Activated T-cell treated with anti-CD3 and anti-CD28 coated beads, Interleukin-2, amount 50 U/mL, for 72 hours (primary cell): ENCODE measurements around the gene TENM4. TPM values are rescaled to one million over a fixed set of nuclear protein-coding genes. Genes with fewer than 3 reads are reported as not detected.

Experiments
- ATAC-seq, 2 donors: fragments of 150-1000 bp; cut with Tn5 transposase; replicated peaks in 1 of 2; 2 replicates each; pipeline ENCODE4 v1.10.0; 2021; ENCODE audit warnings: moderate library complexity in 2 of 2, mild to moderate bottlenecking in 1 of 2
- DNase-seq, 2 donors: peaks; one replicate each; pipeline ENCODE4 v3.0.0; 2021 to 2022; ENCODE audit warnings: mixed read lengths in 1 of 2
- H3K27ac Mint-ChIP-seq: one replicate; pipeline ENCODE4 v1.8.0; 2022; ENCODE audit warnings: mild to moderate bottlenecking, moderate library complexity, mixed read lengths
- H3K27me3 Mint-ChIP-seq: one replicate; pipeline ENCODE4 v1.8.0; 2022; ENCODE audit warnings: low read depth, mixed read lengths
- H3K36me3 Mint-ChIP-seq, 2 donors: one replicate each; pipeline ENCODE4 v1.8.0; 2022; ENCODE audit warnings: mixed read lengths in 2 of 2, mild to moderate bottlenecking in 1 of 2; ENCODE audit not compliant: insufficient read depth in 2 of 2
- H3K4me1 Mint-ChIP-seq: one replicate; pipeline ENCODE4 v1.8.0; 2022; ENCODE audit warnings: low read depth, mixed read lengths
- H3K4me3 Mint-ChIP-seq, 2 donors: one replicate each; pipeline ENCODE4 v1.8.0; 2022; ENCODE audit warnings: mild to moderate bottlenecking in 2 of 2, mixed read lengths in 2 of 2, moderate library complexity in 2 of 2
- H3K9me3 Mint-ChIP-seq, 2 donors: one replicate each; pipeline ENCODE4 v1.8.0; 2022; ENCODE audit warnings: mixed read lengths in 2 of 2
- total RNA-seq, 2 donors: library from RNA; stranded (reverse); gene quantifications; one replicate each; pipeline ENCODE4 v1.2.3, GENCODE V29; 2022

Gene TENM4
- total RNA-seq, 2 donors from 2014 or later: 0.21 TPM; not detected in 1

- Mint-ChIP-seq H3K9me3 (no peaks in the 10 kb centered on the region), H3K27ac (no peak overlapping the region), H3K4me3 (no peak overlapping the region), H3K27me3 (no peaks in the 10 kb centered on the region), H3K4me1 (no peaks in the 10 kb centered on the region), H3K36me3 (no peaks in the 10 kb centered on the region)
- no peak for DNase-seq
- ATAC-seq: no peak
These were observed 76.9 kb downstream of the TENM4 start for GRCh38 chr11:79363861-79364378.

DNA sequence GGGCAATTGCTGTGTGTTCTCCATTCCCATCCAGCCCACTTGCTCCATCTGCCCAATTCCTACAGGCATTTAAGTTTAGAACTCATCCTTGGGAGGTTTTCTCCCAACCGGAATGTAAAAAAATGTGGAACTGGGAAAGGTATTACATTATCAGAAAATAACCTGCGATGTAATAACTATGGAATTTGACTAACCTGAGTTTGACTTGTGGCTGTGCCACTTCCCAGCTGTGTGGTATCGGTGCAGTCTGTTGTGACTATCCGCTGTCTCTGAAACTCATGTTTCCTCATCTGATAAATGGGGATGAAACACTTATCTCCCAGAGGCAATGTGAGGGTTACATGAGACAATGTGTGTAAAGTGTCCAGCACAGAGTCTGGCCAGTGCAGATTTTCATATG lies 77.6 kb downstream of the TENM4 start:
- Mint-ChIP-seq H3K4me1 (no peaks in the 10 kb centered on the region), H3K27ac (no peak overlapping the region), H3K36me3 (no peaks in the 10 kb centered on the region), H3K9me3 (peaks cover 0 to 1% of the 10 kb centered on the region in 2 donors), H3K27me3 (no peaks in the 10 kb centered on the region), H3K4me3 (no peak overlapping the region)
- ATAC-seq: no peak
- DNase-seq: no peak

- H3K27me3 Mint-ChIP-seq: no peaks in the 10 kb centered on the region
- H3K27ac Mint-ChIP-seq: no peak overlapping the region
- ATAC-seq: no peak
- peaks cover 0 to 1% of the 10 kb centered on the region in 2 donors for H3K9me3 Mint-ChIP-seq
- no peaks in the 10 kb centered on the region for H3K4me1 Mint-ChIP-seq
- H3K36me3 Mint-ChIP-seq: no peaks in the 10 kb centered on the region
- H3K4me3 Mint-ChIP-seq: no peak overlapping the region
- no peak for DNase-seq
These were observed 78.0 kb downstream of the TENM4 start for GRCh38 chr11:79362821-79363220.

DNA sequence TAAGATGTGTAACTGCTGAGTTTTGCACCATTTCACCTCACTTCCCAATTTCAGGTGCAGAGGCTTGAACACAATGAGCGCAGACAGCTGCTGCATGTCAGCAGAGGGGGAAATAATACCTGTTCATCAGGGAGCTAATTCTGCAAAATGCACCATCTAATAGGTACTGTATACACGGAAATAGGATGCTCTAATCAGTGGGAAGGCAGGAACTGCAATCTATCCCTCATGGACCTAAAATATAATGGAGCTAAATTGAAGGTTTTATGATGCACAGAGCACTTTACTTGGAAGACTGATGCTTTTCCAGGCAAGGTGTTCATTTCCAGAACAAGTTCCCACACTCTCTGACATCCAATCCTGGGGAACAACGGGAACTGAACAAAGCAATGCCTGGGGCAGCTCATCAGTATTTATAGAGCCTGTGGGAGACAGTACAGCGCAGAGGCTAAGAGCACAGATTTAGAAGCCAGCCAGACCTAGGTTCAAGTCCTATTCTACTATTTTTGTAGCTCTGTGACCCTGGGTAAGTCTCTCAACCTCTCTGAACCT lies 78.5 kb downstream of the TENM4 start:
- Mint-ChIP-seq H3K27ac (no peak overlapping the region), H3K9me3 (peaks cover 0 to 1% of the 10 kb centered on the region in 2 donors), H3K4me1 (no peaks in the 10 kb centered on the region), H3K4me3 (no peak overlapping the region), H3K36me3 (no peaks in the 10 kb centered on the region), H3K27me3 (no peaks in the 10 kb centered on the region)
- DNase-seq (no peak), ATAC-seq (no peak)

DNA sequence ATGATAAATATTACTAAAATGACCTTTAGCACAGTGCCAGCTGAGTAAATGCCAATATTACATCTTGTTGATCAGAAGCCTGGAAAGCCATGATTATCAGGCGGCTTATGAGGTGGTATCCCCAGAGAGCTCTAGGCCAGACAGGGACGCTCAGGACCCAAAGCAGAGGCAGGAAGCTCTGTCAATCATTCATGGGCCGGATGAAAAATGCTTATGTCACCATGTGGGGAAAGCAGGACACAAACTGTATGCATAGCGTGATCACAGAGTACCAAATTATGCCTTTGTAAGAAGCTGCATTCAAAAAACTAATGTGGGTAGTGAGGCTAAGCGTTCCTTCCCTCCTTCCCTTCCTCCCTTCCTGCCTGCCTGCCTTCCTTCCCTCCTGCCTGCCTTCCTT lies 82.6 kb downstream of the TENM4 start:
- H3K36me3 Mint-ChIP-seq: no peaks in the 10 kb centered on the region
- no peak for ATAC-seq
- H3K27me3 Mint-ChIP-seq: no peaks in the 10 kb centered on the region
- DNase-seq: no peak
- H3K4me1 Mint-ChIP-seq: no peaks in the 10 kb centered on the region
- H3K27ac Mint-ChIP-seq: no peak overlapping the region
- H3K4me3 Mint-ChIP-seq: no peak overlapping the region
- H3K9me3 Mint-ChIP-seq: peaks cover 1 to 2% of the 10 kb centered on the region in 2 donors

DNA sequence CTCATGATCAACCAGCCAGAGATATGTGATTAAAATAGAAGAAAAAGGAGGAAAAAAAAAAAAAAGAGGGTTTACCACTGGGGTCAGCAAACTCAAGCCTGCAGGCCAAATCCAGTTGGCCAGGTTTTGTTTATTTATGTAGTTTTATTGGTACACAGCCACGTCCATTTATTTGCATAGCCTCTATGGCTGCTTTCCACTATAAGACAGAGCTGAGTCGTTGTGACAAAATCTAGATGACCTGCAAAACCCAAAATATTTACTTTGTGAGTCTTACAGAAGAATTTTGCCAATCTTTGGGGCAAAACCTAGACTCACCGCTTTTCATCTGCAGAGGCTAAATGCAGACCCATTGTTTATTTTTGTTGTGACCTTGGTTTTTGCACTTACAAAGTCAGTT lies 87.1 kb downstream of the TENM4 start:
- DNase-seq (no peak), ATAC-seq (no peak)
- H3K36me3 Mint-ChIP-seq: no peaks in the 10 kb centered on the region
- H3K4me3 Mint-ChIP-seq: no peak overlapping the region
- H3K27me3 Mint-ChIP-seq: no peaks in the 10 kb centered on the region
- no peak overlapping the region for H3K27ac Mint-ChIP-seq
- H3K4me1 Mint-ChIP-seq: no peaks in the 10 kb centered on the region
- H3K9me3 Mint-ChIP-seq: peaks cover 4 to 5% of the 10 kb centered on the region in 2 donors

DNA sequence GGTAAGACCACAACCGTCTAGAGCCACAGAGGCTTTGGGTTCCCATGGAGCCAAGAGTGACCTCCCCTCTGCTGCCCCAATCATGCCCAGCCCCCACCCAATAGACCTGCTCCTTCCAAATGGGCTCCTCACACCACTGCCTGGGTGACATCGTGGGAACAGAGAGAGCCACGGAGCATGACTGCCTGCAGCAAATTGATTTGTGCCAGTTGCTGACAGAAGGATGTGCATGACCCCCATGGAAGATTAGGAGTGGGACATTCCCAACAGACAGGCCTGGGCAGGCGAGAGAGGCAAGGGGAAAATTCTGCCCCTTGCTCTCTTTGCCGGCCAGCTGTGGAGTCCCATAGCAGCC lies 88.5 kb downstream of the TENM4 start:
- Mint-ChIP-seq H3K9me3 (peaks cover 4% of the 10 kb centered on the region in 2 donors), H3K27me3 (no peaks in the 10 kb centered on the region), H3K4me1 (no peaks in the 10 kb centered on the region), H3K36me3 (no peaks in the 10 kb centered on the region), H3K27ac (no peak overlapping the region), H3K4me3 (no peak overlapping the region)
- ATAC-seq (no peak), DNase-seq (no peak)

DNA sequence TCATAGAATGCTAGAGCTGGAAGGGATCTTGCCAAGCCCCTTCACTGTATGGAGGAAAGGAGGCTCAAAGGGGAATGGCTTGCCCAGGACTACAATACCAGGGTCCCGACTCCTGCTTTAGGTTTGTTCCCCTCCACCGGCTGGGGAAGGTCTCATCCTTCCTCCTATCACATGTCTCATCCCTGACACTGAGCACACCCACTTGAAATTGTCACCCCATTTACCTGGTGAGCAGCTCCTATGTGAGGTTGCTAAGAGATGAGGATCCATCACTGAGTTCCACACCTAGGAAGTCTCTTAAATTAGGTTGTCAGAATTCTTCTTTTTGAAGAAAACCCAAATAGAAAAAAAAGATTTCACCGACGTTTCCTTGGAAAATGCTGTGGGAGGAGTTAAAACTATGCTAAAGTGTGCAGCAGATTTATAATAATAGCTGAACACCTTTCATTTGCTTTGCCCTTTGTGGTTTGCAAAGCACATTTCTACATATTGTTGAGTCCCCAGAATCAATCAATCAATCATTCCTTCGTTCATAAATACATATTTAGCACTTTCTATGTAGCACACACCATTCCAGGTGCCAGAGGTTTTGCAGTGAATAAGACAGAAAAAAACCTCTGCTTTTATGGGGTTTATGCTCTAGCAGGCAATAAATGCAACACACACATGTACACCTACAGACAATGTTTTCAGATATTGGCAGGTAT lies 91.7 kb downstream of the TENM4 start:
- DNase-seq (no peak), ATAC-seq (no peak)
- Mint-ChIP-seq H3K4me1 (no peaks in the 10 kb centered on the region), H3K27me3 (no peaks in the 10 kb centered on the region), H3K9me3 (peaks cover 4% of the 10 kb centered on the region in 2 donors), H3K27ac (no peak overlapping the region), H3K36me3 (no peaks in the 10 kb centered on the region), H3K4me3 (no peak overlapping the region)

DNA sequence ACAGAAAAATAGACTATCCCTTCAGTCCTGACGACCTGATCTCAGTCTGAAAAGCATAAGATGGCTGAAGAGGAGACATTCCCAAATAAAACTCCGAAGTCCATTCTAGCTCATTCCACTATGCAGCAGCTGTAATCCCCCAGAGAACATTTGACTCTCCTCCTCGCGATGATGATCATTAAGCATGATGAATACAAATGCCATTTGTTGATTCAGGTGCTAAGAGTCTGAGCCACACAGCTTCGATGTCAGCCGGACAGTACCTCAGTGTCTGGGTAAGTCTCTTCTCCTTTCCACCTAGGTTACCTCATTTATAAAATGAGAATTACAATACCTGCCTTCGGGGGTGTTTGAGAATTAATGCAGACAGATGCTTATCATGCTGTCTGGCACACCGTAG lies 94.8 kb downstream of the TENM4 start:
- ATAC-seq (no peak), DNase-seq (no peak)
- Mint-ChIP-seq H3K4me3 (no peak overlapping the region), H3K4me1 (no peaks in the 10 kb centered on the region), H3K36me3 (no peaks in the 10 kb centered on the region), H3K9me3 (peaks cover under 1 to 2% of the 10 kb centered on the region in 2 donors), H3K27me3 (no peaks in the 10 kb centered on the region), H3K27ac (no peak overlapping the region)

DNA sequence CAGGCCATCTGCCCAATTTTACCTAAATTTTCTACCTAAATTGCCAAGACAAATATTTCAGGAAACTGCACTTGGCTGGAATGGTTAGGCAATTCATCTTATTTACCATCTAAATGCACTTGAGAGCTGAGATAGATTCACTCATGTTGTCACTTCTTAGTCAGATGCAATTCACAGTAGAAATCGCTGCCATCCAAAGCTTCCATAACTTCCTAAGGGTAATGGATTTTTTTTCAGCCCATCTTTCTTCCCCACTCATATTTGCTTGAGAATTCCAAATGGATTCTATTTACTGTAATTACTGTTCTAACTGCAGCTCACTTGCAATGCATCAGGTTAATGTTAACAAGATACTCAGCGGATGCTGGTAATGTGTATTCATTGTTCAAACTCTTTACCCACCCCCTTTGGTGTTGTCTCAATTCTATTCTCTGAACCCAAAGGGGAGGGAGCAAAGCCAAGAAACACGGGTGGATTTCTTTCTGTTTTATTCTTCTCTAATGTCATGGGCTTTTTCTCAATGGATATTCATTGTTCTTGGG lies 96.0 kb downstream of the TENM4 start:
- no peak overlapping the region for H3K4me3 Mint-ChIP-seq
- no peaks in the 10 kb centered on the region for H3K36me3 Mint-ChIP-seq
- no peak for ATAC-seq
- no peak for DNase-seq
- H3K9me3 Mint-ChIP-seq: no peaks in the 10 kb centered on the region
- H3K4me1 Mint-ChIP-seq: no peaks in the 10 kb centered on the region
- no peak overlapping the region for H3K27ac Mint-ChIP-seq
- no peaks in the 10 kb centered on the region for H3K27me3 Mint-ChIP-seq

DNA sequence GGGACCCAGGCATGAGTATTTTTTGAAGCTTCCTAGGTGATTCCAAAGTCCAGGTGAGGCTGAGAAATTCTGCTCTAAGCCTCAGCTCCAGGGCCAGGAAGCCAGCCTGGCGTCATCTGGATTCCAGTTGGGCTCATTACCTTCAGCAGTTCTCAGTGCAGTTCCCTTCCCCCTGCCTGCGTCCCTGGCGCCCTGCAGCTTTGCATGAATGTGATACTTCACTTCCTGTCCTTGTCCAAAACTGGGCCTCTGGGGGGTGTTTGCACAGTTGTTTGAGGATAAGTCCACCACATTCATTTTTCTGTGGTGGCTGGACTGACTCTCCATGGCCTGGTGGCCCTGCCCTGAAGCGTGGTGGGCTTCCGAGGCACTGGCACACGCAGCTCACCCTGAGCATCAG lies 98.1 kb downstream of the TENM4 start:
- H3K36me3 Mint-ChIP-seq: peaks cover 0 to 1% of the 10 kb centered on the region in 2 donors

DNA sequence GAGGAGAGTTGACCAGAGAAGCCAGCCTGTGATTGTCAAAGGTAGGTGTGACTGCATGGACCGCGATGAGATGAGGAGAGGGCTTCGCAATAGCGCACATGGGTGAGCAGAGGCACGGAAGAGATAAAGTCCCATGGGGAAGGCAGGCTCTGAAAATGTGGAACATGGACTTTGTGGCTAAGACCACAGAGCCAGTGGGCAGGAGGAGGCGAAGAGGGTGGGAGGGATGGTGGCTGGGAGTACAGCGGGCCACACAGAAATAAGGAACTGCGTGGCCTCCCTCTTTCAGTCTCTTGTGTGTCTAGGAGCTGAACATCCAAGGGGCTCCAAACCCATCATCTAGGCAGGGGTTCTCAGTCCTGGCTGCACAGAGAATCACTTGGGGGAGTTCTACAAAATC lies 98.6 kb downstream of the TENM4 start:
- H3K27ac Mint-ChIP-seq: no peak overlapping the region
- H3K27me3 Mint-ChIP-seq: no peaks in the 10 kb centered on the region
- ATAC-seq: no peak
- H3K4me3 Mint-ChIP-seq: no peak overlapping the region
- H3K9me3 Mint-ChIP-seq: no peaks in the 10 kb centered on the region
- no peak for DNase-seq
- H3K4me1 Mint-ChIP-seq: no peaks in the 10 kb centered on the region
- H3K36me3 Mint-ChIP-seq: peaks cover 0 to 1% of the 10 kb centered on the region in 2 donors

More for the DNA sequence above, 98.1 kb downstream of the TENM4 start:
- no peak for ATAC-seq
- no peaks in the 10 kb centered on the region for H3K4me1 Mint-ChIP-seq
- H3K27me3 Mint-ChIP-seq: no peaks in the 10 kb centered on the region
- no peak overlapping the region for H3K27ac Mint-ChIP-seq
- no peak for DNase-seq
- no peak overlapping the region for H3K4me3 Mint-ChIP-seq
- no peaks in the 10 kb centered on the region for H3K9me3 Mint-ChIP-seq

- H3K4me3 Mint-ChIP-seq: no peak overlapping the region
- no peaks in the 10 kb centered on the region for H3K9me3 Mint-ChIP-seq
- no peak for DNase-seq
- H3K27ac Mint-ChIP-seq: no peak overlapping the region
- ATAC-seq: no peak
- H3K4me1 Mint-ChIP-seq: no peaks in the 10 kb centered on the region
- no peaks in the 10 kb centered on the region for H3K27me3 Mint-ChIP-seq
- H3K36me3 Mint-ChIP-seq: peaks cover 0 to 1% of the 10 kb centered on the region in 2 donors
These were observed 100.3 kb downstream of the TENM4 start for GRCh38 chr11:79340535-79340934.
